GM20000 (cell line): Measurements from ENCODE around the gene HK1.

Experiments
- DNase-seq: peaks from one replicate; pipeline ENCODE4 v3.0.0; 2012; ENCODE audit warnings: low spot score
- CTCF ChIP-seq: IDR thresholded peaks from 2 replicates; pipeline ENCODE4 v1.5.1; 2012; ENCODE audit warnings: mild to moderate bottlenecking, control low read depth; ENCODE audit errors: extremely low read depth, missing control alignments

The HK1 gene

GRCh38 chr10:69345402-69345801, 67.1 kb downstream of the HK1 start:
- TF ChIP-seq CTCF: no peak
- DNase-seq: no peak

GRCh38 chr10:69345890-69346474, 67.7 kb downstream of the HK1 start:
- TF ChIP-seq CTCF: no peak
- DNase-seq: no peak

- DNase-seq: no peak
- TF ChIP-seq CTCF: no peak
These were observed 68.5 kb downstream of the HK1 start for GRCh38 chr10:69346776-69347175.

GRCh38 chr10:69348816-69349541, 70.7 kb downstream of the HK1 start:
- no peak for TF ChIP-seq CTCF
- no peak for DNase-seq

- DNase-seq: no peak
- no peak for TF ChIP-seq CTCF
These were observed 71.2 kb downstream of the HK1 start for GRCh38 chr10:69349542-69349888.

- no peak for DNase-seq
- TF ChIP-seq CTCF: no peak
These were observed 73.3 kb downstream of the HK1 start for GRCh38 chr10:69351589-69351988.

GRCh38 chr10:69352569-69353264, 74.4 kb downstream of the HK1 start:
- no peak for TF ChIP-seq CTCF
- DNase-seq: no peak
